Activated CD4-positive, CD25-positive, alpha-beta regulatory T cell treated with anti-CD3 and anti-CD28 coated beads, Interleukin-2, amount 50 U/mL, for 16 hours (primary cell): ENCODE results near the gene NUP50.

Experiments
- DNase-seq: peaks from one replicate; pipeline ENCODE4 v3.0.0-alpha.2; 2020; ENCODE audit warnings: low read depth, low spot score

Gene NUP50

GRCh38 chr22:45196308-45196707, 32.6 kb downstream of the NUP50 start:
- no peak for DNase-seq

GRCh38 chr22:45196926-45197605, 33.3 kb downstream of the NUP50 start:
- DNase-seq: no peak

- DNase-seq: no peak
Observed at GRCh38 chr22:45197606-45198462, 34.1 kb downstream of the NUP50 start.

GRCh38 chr22:45198463-45198795, 34.7 kb downstream of the NUP50 start:
- DNase-seq: no peak

- no peak for DNase-seq
Observed at GRCh38 chr22:45199723-45200122, 36.0 kb downstream of the NUP50 start.

GRCh38 chr22:45200230-45200629, 36.5 kb downstream of the NUP50 start:
- no peak for DNase-seq

- no peak for DNase-seq
Observed at GRCh38 chr22:45200860-45201511, 37.3 kb downstream of the NUP50 start.

GRCh38 chr22:45201678-45202332, 38.1 kb downstream of the NUP50 start:
- DNase-seq: no peak

GRCh38 chr22:45202333-45203149, 38.8 kb downstream of the NUP50 start:
- DNase-seq: no peak

GRCh38 chr22:45203150-45203951, 39.6 kb downstream of the NUP50 start:
- DNase-seq: no peak

GRCh38 chr22:45204241-45204640, 40.5 kb downstream of the NUP50 start:
- DNase-seq: no peak

- DNase-seq: no peak
Observed at GRCh38 chr22:45204819-45205218, 41.1 kb downstream of the NUP50 start.

GRCh38 chr22:45205276-45205925, 41.7 kb downstream of the NUP50 start:
- DNase-seq: no peak

- DNase-seq: no peak
Observed at GRCh38 chr22:45206233-45206632, 42.5 kb downstream of the NUP50 start.

GRCh38 chr22:45207533-45207932, 43.8 kb downstream of the NUP50 start:
- DNase-seq: no peak

GRCh38 chr22:45207981-45208664, 44.4 kb downstream of the NUP50 start:
- DNase-seq: no peak

- DNase-seq: no peak
Observed at GRCh38 chr22:45208696-45208992, 44.9 kb downstream of the NUP50 start.

GRCh38 chr22:45208993-45209838, 45.5 kb downstream of the NUP50 start:
- DNase-seq: no peak

- no peak for DNase-seq
Observed at GRCh38 chr22:45210174-45210573, 46.4 kb downstream of the NUP50 start.
